ENCODE measurements around the gene HSPB2.

GRCh38 chr11:111937461-111937769 is 24.9 kb downstream of the HSPB2 start:
- TF ChIP-seq CTCF (IDR thresholded peaks at IDR 0.05; ENCODE audit: insufficient read depth, low read length) (no peak), POLR2AphosphoS5 (IDR thresholded peaks at IDR 0.05; ENCODE audit: low read depth) (no peak), REST (IDR thresholded peaks at IDR 0.05; ENCODE audit: insufficient replicate concordance, low read depth) (no peak), SPI1 (IDR thresholded peaks at IDR 0.05; ENCODE audit: borderline replicate concordance, low read depth) (no peak)

All from HL-60 (cell line).